MM.1S (cell line): ENCODE data around the gene SLA2.
"Not testable (repeated sequence)": the region's sequence is repeated elsewhere in the genome, so short reads cannot be mapped to it uniquely, and the experiment has no call there.

Experiments used
- DNase-seq: peaks from one replicate; pipeline ENCODE4 v3.0.0-alpha.2; 2015
- H2AFZ ChIP-seq: fragments of 300-600 bp; sonication (generic); 2 replicates; pipeline ENCODE4 v1.6.0; 2016; ENCODE audit warnings: antibody characterized with exemption, low read length
- H3F3A ChIP-seq: fragments of 300-600 bp; sonication (generic); 2 replicates; pipeline ENCODE4 v1.6.1; 2016; ENCODE audit warnings: mild to moderate bottlenecking, antibody characterized with exemption, low read length, moderate library complexity, mixed read lengths; ENCODE audit not compliant: insufficient read depth
- H3K27ac ChIP-seq: fragments of 300-600 bp; sonication (generic); 2 replicates; pipeline ENCODE4 v1.5.1; 2016; ENCODE audit warnings: mild to moderate bottlenecking, low read length
- H3K27me3 ChIP-seq: fragments of 300-600 bp; sonication (generic); replicated peaks from 2 replicates; pipeline ENCODE4 v1.6.0; 2016; ENCODE audit warnings: low read length; ENCODE audit not compliant: insufficient read depth
- H3K36me3 ChIP-seq: fragments of 300-600 bp; sonication (generic); replicated peaks from 2 replicates; pipeline ENCODE4 v1.6.1; 2016; ENCODE audit warnings: mild to moderate bottlenecking, low read length, mixed read lengths; ENCODE audit not compliant: insufficient read depth
- H3K4me1 ChIP-seq: fragments of 300-600 bp; sonication (generic); 2 replicates; pipeline ENCODE4 v1.6.1; 2016; ENCODE audit warnings: low read length, mixed read lengths
- H3K4me2 ChIP-seq: fragments of 300-600 bp; sonication (generic); 2 replicates; pipeline ENCODE4 v1.6.0; 2016; ENCODE audit warnings: low read depth, low read length
- H3K4me3 ChIP-seq: fragments of 300-600 bp; sonication (generic); 2 replicates; pipeline ENCODE4 v1.5.1; 2016; ENCODE audit warnings: low read length, mixed read lengths
- H3K79me2 ChIP-seq: fragments of 300-600 bp; sonication (generic); 2 replicates; pipeline ENCODE4 v1.6.1; 2016; ENCODE audit warnings: mixed run types, low read length, mixed read lengths
- H3K9ac ChIP-seq: fragments of 300-600 bp; sonication (generic); 2 replicates; pipeline ENCODE4 v1.6.1; 2016; ENCODE audit warnings: low read length, mixed read lengths
- H3K9me2 ChIP-seq: fragments of 300-600 bp; sonication (generic); replicated peaks from 2 replicates; pipeline ENCODE4 v1.6.1; 2016; ENCODE audit warnings: mild to moderate bottlenecking, low read length, mixed read lengths; ENCODE audit not compliant: insufficient read depth
- H3K9me3 ChIP-seq: fragments of 300-600 bp; sonication (generic); replicated peaks from 2 replicates; pipeline ENCODE4 v1.6.1; 2016; ENCODE audit warnings: mild to moderate bottlenecking, low read length, mixed read lengths; ENCODE audit not compliant: insufficient read depth
- H4K20me1 ChIP-seq: fragments of 300-600 bp; sonication (generic); 2 replicates; pipeline ENCODE4 v1.6.1; 2016; ENCODE audit warnings: mild to moderate bottlenecking, low read length, moderate library complexity, mixed read lengths; ENCODE audit not compliant: insufficient read depth
- CTCF ChIP-seq: fragments of 300-600 bp; sonication (generic); IDR thresholded peaks from 2 replicates; pipeline ENCODE4 v1.5.1; 2016; ENCODE audit warnings: antibody characterized with exemption, low read length, mixed read lengths
- EZH2 ChIP-seq: fragments of 300-600 bp; sonication (generic); optimal IDR thresholded peaks from 2 replicates; pipeline ENCODE3; 2017; ENCODE audit warnings: low read depth, mild to moderate bottlenecking, antibody characterized with exemption, low read length, mixed read lengths
- EZH2phosphoT487 ChIP-seq: fragments of 300-600 bp; sonication (generic); IDR thresholded peaks from 2 replicates; pipeline ENCODE4 v1.6.1; 2018; ENCODE audit warnings: antibody characterized with exemption, low read length

The SLA2 gene

GRCh38 chr20:36642136-36642535 is 3.9 kb downstream of the SLA2 start:
- peaks cover 11% of the 10 kb centered on the region for H3K4me1 ChIP-seq
- no peak for DNase-seq
- no peaks in the 10 kb centered on the region for H3K79me2 ChIP-seq
- H3K36me3 ChIP-seq, result no peaks in the 10 kb centered on the region
- H3K4me3 ChIP-seq, result no peak overlapping the region
- no peaks in the 10 kb centered on the region for H3K27me3 ChIP-seq
- H4K20me1 ChIP-seq, result no peaks in the 10 kb centered on the region
- H3K9ac ChIP-seq, result no peak overlapping the region
- H3K9me3 ChIP-seq, result no peaks in the 10 kb centered on the region
- H2AFZ ChIP-seq, result no peak overlapping the region
- H3F3A ChIP-seq, result no peaks in the 10 kb centered on the region
- no peak overlapping the region for H3K27ac ChIP-seq
- H3K4me2 ChIP-seq, result no peak overlapping the region
- no peak for TF ChIP-seq EZH2phosphoT487
- no peak for TF ChIP-seq CTCF
- no peak for TF ChIP-seq EZH2
- H3K9me2 ChIP-seq, result no peaks in the 10 kb centered on the region

- no peak for DNase-seq
- H3K4me3 ChIP-seq, result no peak overlapping the region
- no peak overlapping the region for H3K9ac ChIP-seq
- no peaks in the 10 kb centered on the region for H4K20me1 ChIP-seq
- no peak overlapping the region for H2AFZ ChIP-seq
- H3K4me1 ChIP-seq, result peaks cover 11% of the 10 kb centered on the region
- TF ChIP-seq EZH2, result no peak
- H3K27ac ChIP-seq, result no peak overlapping the region
- no peaks in the 10 kb centered on the region for H3F3A ChIP-seq
- H3K79me2 ChIP-seq, result no peaks in the 10 kb centered on the region
- no peaks in the 10 kb centered on the region for H3K27me3 ChIP-seq
- no peak overlapping the region for H3K4me2 ChIP-seq
- no peaks in the 10 kb centered on the region for H3K9me3 ChIP-seq
- H3K9me2 ChIP-seq, result no peaks in the 10 kb centered on the region
- no peaks in the 10 kb centered on the region for H3K36me3 ChIP-seq
These were observed 4.5 kb downstream of the SLA2 start for GRCh38 chr20:36641506-36641843.

- H3K27me3 ChIP-seq, H3K4me2 ChIP-seq, H3K4me3 ChIP-seq, H3F3A ChIP-seq, H2AFZ ChIP-seq, DNase-seq, H3K9ac ChIP-seq, H3K27ac ChIP-seq, H4K20me1 ChIP-seq, H3K9me2 ChIP-seq, H3K4me1 ChIP-seq, H3K9me3 ChIP-seq, H3K36me3 ChIP-seq, H3K79me2 ChIP-seq: not testable (repeated sequence)
These were observed 7.1 kb downstream of the SLA2 start for GRCh38 chr20:36638876-36639400.

GRCh38 chr20:36634342-36634741 is 11.7 kb downstream of the SLA2 start:
- Histone ChIP-seq H3K79me2 (no peaks in the 10 kb centered on the region), H3K9ac (no peak overlapping the region), H3K4me2 (no peak overlapping the region), H3K27me3 (no peaks in the 10 kb centered on the region), H4K20me1 (no peaks in the 10 kb centered on the region), H3K9me3 (no peaks in the 10 kb centered on the region), H3K9me2 (no peaks in the 10 kb centered on the region), H3K36me3 (no peaks in the 10 kb centered on the region), H3K4me1 (peaks cover 11% of the 10 kb centered on the region), H2AFZ (no peak overlapping the region), H3F3A (no peaks in the 10 kb centered on the region), H3K4me3 (no peak overlapping the region), H3K27ac (no peak overlapping the region)
- TF ChIP-seq CTCF (no peak), EZH2phosphoT487 (no peak), EZH2 (no peak)
- no peak for DNase-seq
